ENCODE measurements around the gene CEMIP. TPM values are rescaled to one million over a fixed set of nuclear protein-coding genes. Genes with fewer than 3 reads are reported as not detected.

The CEMIP gene, protein sequence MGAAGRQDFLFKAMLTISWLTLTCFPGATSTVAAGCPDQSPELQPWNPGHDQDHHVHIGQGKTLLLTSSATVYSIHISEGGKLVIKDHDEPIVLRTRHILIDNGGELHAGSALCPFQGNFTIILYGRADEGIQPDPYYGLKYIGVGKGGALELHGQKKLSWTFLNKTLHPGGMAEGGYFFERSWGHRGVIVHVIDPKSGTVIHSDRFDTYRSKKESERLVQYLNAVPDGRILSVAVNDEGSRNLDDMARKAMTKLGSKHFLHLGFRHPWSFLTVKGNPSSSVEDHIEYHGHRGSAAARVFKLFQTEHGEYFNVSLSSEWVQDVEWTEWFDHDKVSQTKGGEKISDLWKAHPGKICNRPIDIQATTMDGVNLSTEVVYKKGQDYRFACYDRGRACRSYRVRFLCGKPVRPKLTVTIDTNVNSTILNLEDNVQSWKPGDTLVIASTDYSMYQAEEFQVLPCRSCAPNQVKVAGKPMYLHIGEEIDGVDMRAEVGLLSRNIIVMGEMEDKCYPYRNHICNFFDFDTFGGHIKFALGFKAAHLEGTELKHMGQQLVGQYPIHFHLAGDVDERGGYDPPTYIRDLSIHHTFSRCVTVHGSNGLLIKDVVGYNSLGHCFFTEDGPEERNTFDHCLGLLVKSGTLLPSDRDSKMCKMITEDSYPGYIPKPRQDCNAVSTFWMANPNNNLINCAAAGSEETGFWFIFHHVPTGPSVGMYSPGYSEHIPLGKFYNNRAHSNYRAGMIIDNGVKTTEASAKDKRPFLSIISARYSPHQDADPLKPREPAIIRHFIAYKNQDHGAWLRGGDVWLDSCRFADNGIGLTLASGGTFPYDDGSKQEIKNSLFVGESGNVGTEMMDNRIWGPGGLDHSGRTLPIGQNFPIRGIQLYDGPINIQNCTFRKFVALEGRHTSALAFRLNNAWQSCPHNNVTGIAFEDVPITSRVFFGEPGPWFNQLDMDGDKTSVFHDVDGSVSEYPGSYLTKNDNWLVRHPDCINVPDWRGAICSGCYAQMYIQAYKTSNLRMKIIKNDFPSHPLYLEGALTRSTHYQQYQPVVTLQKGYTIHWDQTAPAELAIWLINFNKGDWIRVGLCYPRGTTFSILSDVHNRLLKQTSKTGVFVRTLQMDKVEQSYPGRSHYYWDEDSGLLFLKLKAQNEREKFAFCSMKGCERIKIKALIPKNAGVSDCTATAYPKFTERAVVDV (N-terminal part only)
- total RNA-seq (2012; rRNA removed) (51.9 and 63.8 TPM in 2 replicates), polyA plus RNA-seq (2012; rRNA removed) (66.9 and 78.0 TPM in 2 replicates), Bru-seq, nascent RNA (percentile 100 among the genes with signal in this experiment), BruChase-seq, experiment 1, labeled RNA remaining after a 6-hour chase (percentile 100 among the genes with signal in this experiment), BruChase-seq, experiment 2, labeled RNA remaining after a 2-hour chase (percentile 100 among the genes with signal in this experiment)
- polyA plus RNA-seq (2012; cell fraction: cytosol; rRNA removed): 64.2 and 87.8 TPM in 2 replicates
- polyA plus RNA-seq (2012; cell fraction: nucleus; rRNA removed; ENCODE audit: low replicate concordance): 112 and 211 TPM in 2 replicates
- long read RNA-seq, full-length matches to known transcripts: 97 of 1,220 reads
- long read RNA-seq, partial matches to known transcripts: 582 of 1,220 reads
- long read RNA-seq, other reads (novel, unspliced or antisense): 541 of 1,220 reads

DNA sequence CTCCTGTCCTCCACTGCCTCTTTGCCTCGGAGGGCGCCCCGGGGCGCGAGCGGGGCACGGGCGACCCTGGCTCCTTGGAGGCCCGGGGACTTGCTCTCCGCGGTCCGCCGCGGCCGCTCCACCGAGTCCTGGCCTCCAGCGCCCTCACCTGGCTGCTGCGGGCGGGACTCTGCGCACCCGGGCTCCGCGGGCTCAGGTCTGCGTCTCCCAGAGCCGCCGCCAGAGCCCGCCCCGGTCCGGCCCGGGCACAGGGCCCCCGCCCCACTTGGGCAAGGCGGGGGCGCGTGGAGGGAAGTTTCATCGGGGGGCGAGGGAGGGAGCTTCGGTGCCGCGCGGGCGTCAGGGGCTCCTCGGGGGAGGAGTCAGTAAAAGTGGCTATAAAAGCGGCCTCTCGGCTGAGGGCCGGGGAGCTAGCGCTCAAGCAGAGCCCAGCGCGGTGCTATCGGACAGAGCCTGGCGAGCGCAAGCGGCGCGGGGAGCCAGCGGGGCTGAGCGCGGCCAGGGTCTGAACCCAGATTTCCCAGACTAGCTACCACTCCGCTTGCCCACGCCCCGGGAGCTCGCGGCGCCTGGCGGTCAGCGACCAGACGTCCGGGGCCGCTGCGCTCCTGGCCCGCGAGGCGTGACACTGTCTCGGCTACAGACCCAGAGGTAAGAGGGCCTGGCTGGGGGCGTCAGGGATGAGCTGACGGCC lies at the start of gene CEMIP:
TSS of gene CEMIP (plus strand) at position 407 of the 694 bp plus-strand sequence. CDS start 94,510 bp downstream, outside the sequence.
- H4K8ac ChIP-seq (ENCODE audit: low read depth in 2 of 2, low read length in 2 of 2): peak within 1 kb of the TSS; percentile 4 to 75; a peak in 3 of 4 replicates
- intact Hi-C loops (cut with micrococcal nuclease): loop anchor here (1.0 to 10.0 kb wide), 8 partner anchors 84 to 596 kb away; partner anchors contain the start of gene ABHD17C
- H2BK120ac ChIP-seq (ENCODE audit: low read depth, low read length): peak within 1 kb of the TSS; percentile 84
- BruUV-seq (replicated peaks): no TSS peak
- peak; percentile 76 for DNase-seq
- H3K27ac ChIP-seq (ENCODE audit: insufficient read depth, low read length): peak within 1 kb of the TSS; percentile 27
- H3K27me3 ChIP-seq (ENCODE audit: control insufficient read depth, insufficient read depth, low read length): no peaks in the 10 kb centered on the region
- no peaks in the 10 kb centered on the region for H3K9me3 ChIP-seq (ENCODE audit: control insufficient read depth, insufficient read depth, low read length)
- H2AFZ ChIP-seq (replicated peaks; ENCODE audit: low read length, poor library complexity): peak within 1 kb of the TSS; percentile 84
- H4K91ac ChIP-seq (ENCODE audit: insufficient read depth, low read depth, low read length): peak within 1 kb of the TSS; percentile 70
- H3K4me3 ChIP-seq (ENCODE audit: insufficient read depth, low read depth, low read length): peak within 1 kb of the TSS; percentile 84
- peaks cover 9 to 43% of the 10 kb centered on the region in 2 experiments; a peak in 3 of 4 replicates for H3K79me1 ChIP-seq (ENCODE audit: low read depth in 1 of 2, low read length in 2 of 2)
- H3K9ac ChIP-seq (ENCODE audit: low read depth, low read length): peak within 1 kb of the TSS; percentile 84
- peak within 1 kb of the TSS; percentile 88 for H2BK20ac ChIP-seq (ENCODE audit: low read depth, low read length)
- no peak within 1 kb of the TSS for H3K56ac ChIP-seq (ENCODE audit: extremely low read depth, insufficient read depth, low read length)
- peak within 1 kb of the TSS; percentile 94 for H2AK5ac ChIP-seq (ENCODE audit: low read depth, low read length)
- H3K36me3 ChIP-seq (ENCODE audit: control insufficient read depth, insufficient read depth, low read length): peaks cover 24% of the 10 kb centered on the region
- peak within 1 kb of the TSS; percentile 72 for H3K23ac ChIP-seq (ENCODE audit: low read depth, low read length)
- peaks cover 46% of the 10 kb centered on the region for H4K20me1 ChIP-seq (ENCODE audit: insufficient read depth, low read length)
- H2BK15ac ChIP-seq (ENCODE audit: low read depth, low read length): peak within 1 kb of the TSS; percentile 52
- dilution Hi-C loops (cut with HindIII; ENCODE audit: low sequenced_read_pairs, unreplicated experiment): no loop called here
- CTCF ChIA-PET: interaction anchor here (0.6 to 2.8 kb wide), 23 partner anchors 11 to 360 kb away, joined by 3 to 23 read pairs (median 3); no protein-coding TSS in a partner anchor
- peaks cover 24% of the 10 kb centered on the region for H3K4me1 ChIP-seq (ENCODE audit: control insufficient read depth, insufficient read depth, low read length)
- peak within 1 kb of the TSS; percentile 75 for H3K18ac ChIP-seq (ENCODE audit: low read depth, low read length)
- peak within 1 kb of the TSS; percentile 26 for H2BK5ac ChIP-seq (ENCODE audit: low read depth, low read length, poor library complexity, severe bottlenecking)
- in situ Hi-C loops (cut with MboI; ENCODE audit: low sequenced_read_pairs): loop anchor here (5.0 kb wide), 3 partner anchors 193 to 322 kb away; no protein-coding TSS in a partner anchor
- peak within 1 kb of the TSS; percentile 62 for H4K5ac ChIP-seq (ENCODE audit: low read depth, low read length)
- peak within 1 kb of the TSS; percentile 78 for H3K4me2 ChIP-seq (ENCODE audit: low read depth, low read length)
- peak within 1 kb of the TSS; percentile 57 for H2AK9ac ChIP-seq (replicated peaks; ENCODE audit: low read depth, low read length, poor library complexity)
- ATAC-seq (ENCODE audit: low read depth): peak; percentile 82
- H3K4ac ChIP-seq (ENCODE audit: low read depth, low read length): peak within 1 kb of the TSS; percentile 86
- peak within 1 kb of the TSS; percentile 67 for H3K14ac ChIP-seq (replicated peaks; ENCODE audit: low read depth, low read length)
- H3K9me1 ChIP-seq (ENCODE audit: insufficient read depth, low read length): no peaks in the 10 kb centered on the region
- POLR2A ChIA-PET (ENCODE audit: unreplicated experiment): interaction anchor here (0.5 to 1.5 kb wide), 5 partner anchors 159 to 329 kb away, joined by 3 to 5 read pairs (median 5); no protein-coding TSS in a partner anchor
- 3% methylated on average over 28 of the region's 75 CpGs; no CpG with 5 or more reads in 1 of the 2 experiments for WGBS, 2 experiments (ENCODE audit: extremely low coverage in 2 of 2, insufficient read length in 1 of 2)
- TF ChIP-seq RAD21 (IDR thresholded peaks at IDR 0.05; ENCODE audit: low read length): peak; percentile 88
- TF ChIP-seq SMC3 (IDR thresholded peaks at IDR 0.05; ENCODE audit: low read depth, low read length): peak; percentile 83
- TF ChIP-seq MXI1 (IDR thresholded peaks at IDR 0.05; ENCODE audit: borderline replicate concordance, low read depth, low read length): peak; percentile 50; the same call in 1 of the 2 replicates
- peak; percentile 98 for TF ChIP-seq POLR2A (IDR thresholded peaks at IDR 0.05; ENCODE audit: low read depth, low read length)
- no peak for TF ChIP-seq BHLHE40 (IDR thresholded peaks at IDR 0.05; ENCODE audit: low read depth, low read length)
- peak; percentile 97 for TF ChIP-seq CTCF (conservative IDR thresholded peaks at IDR 0.05; ENCODE audit: low read depth, low read length)
- TF ChIP-seq, protein P1, sequence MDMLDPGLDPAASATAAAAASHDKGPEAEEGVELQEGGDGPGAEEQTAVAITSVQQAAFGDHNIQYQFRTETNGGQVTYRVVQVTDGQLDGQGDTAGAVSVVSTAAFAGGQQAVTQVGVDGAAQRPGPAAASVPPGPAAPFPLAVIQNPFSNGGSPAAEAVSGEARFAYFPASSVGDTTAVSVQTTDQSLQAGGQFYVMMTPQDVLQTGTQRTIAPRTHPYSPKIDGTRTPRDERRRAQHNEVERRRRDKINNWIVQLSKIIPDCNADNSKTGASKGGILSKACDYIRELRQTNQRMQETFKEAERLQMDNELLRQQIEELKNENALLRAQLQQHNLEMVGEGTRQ (IDR thresholded peaks at IDR 0.05; ENCODE audit: low read depth, low read length): no peak

All from IMR-90 (cell line).